HepG2 (cell line): ENCODE measurements around the gene TOM1L2. TPM values are rescaled to one million over a fixed set of nuclear protein-coding genes. Genes with fewer than 3 reads are reported as not detected.

Experiments used
- ATF7-NPFF ChIP-seq: sonication (generic); formaldehyde crosslinking; IDR thresholded peaks from 2 replicates; pipeline ENCODE4 v1.8.1; 2023; ENCODE audit warnings: mild to moderate bottlenecking, low read depth, missing genetic modification reagents, moderate library complexity
- CREM ChIP-seq, 2 experiments: sonication (generic) in 1 of 2; formaldehyde crosslinking in 1 of 2; IDR thresholded peaks; 2 replicates each; pipeline versions ENCODE4 v1.4.0 to v1.6.1; 2016 to 2020; ENCODE audit warnings: antibody characterized with exemption in 1 of 2, mild to moderate bottlenecking in 1 of 2, missing genetic modification reagents in 1 of 2
- FOSL2 ChIP-seq: sonication (generic); formaldehyde crosslinking; IDR thresholded peaks from 2 replicates; pipeline ENCODE4 v1.4.0; 2020; ENCODE audit warnings: missing genetic modification reagents
- GABPA ChIP-seq, 2 experiments: IDR thresholded peaks; 2 replicates each; pipeline ENCODE4 v1.6.1; 2011 to 2016; ENCODE audit warnings: low read depth in 2 of 2, low read length in 1 of 2, missing biosample characterization in 1 of 2, missing genetic modification characterization in 1 of 2
- GATA4 ChIP-seq: sonication (generic); IDR thresholded peaks from 2 replicates; pipeline ENCODE4 v1.6.1; 2016; ENCODE audit warnings: antibody characterized with exemption, low read depth, borderline replicate concordance
- NFE2L1 ChIP-seq: sonication (generic); formaldehyde crosslinking; IDR thresholded peaks from 2 replicates; pipeline ENCODE4 v1.4.0; 2020; ENCODE audit warnings: missing genetic modification reagents, mild to moderate bottlenecking, borderline replicate concordance
- NFIC ChIP-seq: IDR thresholded peaks from 2 replicates; pipeline ENCODE4 v1.6.1; 2012; ENCODE audit warnings: mild to moderate bottlenecking, low read length, inconsistent platforms
- NR3C1 ChIP-seq: sonication (generic); formaldehyde crosslinking; IDR thresholded peaks from 2 replicates; pipeline ENCODE4 v1.4.0; 2020; ENCODE audit warnings: missing genetic modification reagents
- REPIN1 ChIP-seq: sonication (generic); formaldehyde crosslinking; IDR thresholded peaks from 2 replicates; pipeline ENCODE4 v1.8.0; 2022; ENCODE audit warnings: missing genetic modification reagents, low read depth, mild to moderate bottlenecking, borderline replicate concordance
- SALL1 ChIP-seq: sonication (generic); formaldehyde crosslinking; IDR thresholded peaks from 2 replicates; pipeline ENCODE4 v1.8.0; 2022; ENCODE audit warnings: mild to moderate bottlenecking, missing genetic modification reagents
- TSC22D2 ChIP-seq: sonication (generic); formaldehyde crosslinking; IDR thresholded peaks from 2 replicates; pipeline ENCODE4 v1.5.1; 2020; ENCODE audit warnings: missing genetic modification reagents, mild to moderate bottlenecking, borderline replicate concordance
- ZFX ChIP-seq: sonication (generic); formaldehyde crosslinking; IDR thresholded peaks from 2 replicates; pipeline ENCODE4 v1.4.0; 2020; ENCODE audit warnings: mild to moderate bottlenecking, low read depth, missing genetic modification reagents, moderate library complexity
- ZFY ChIP-seq: sonication (generic); formaldehyde crosslinking; IDR thresholded peaks from 2 replicates; pipeline ENCODE4 v1.4.0; 2020; ENCODE audit warnings: missing genetic modification reagents
- ZMYM3 ChIP-seq: sonication (generic); formaldehyde crosslinking; IDR thresholded peaks from 2 replicates; pipeline ENCODE4 v1.5.1; 2020; ENCODE audit warnings: mild to moderate bottlenecking, missing genetic modification reagents
- ZMYM4 ChIP-seq: sonication (generic); formaldehyde crosslinking; IDR thresholded peaks from 2 replicates; pipeline ENCODE4 v1.8.1; 2023; ENCODE audit warnings: mild to moderate bottlenecking, missing genetic modification reagents
- ZNF280B ChIP-seq: sonication (generic); formaldehyde crosslinking; IDR thresholded peaks from 2 replicates; pipeline ENCODE4 v1.5.0; 2020; ENCODE audit warnings: missing genetic modification reagents, mild to moderate bottlenecking, borderline replicate concordance
- ZNF501 ChIP-seq: sonication (generic); formaldehyde crosslinking; IDR thresholded peaks from 2 replicates; pipeline ENCODE4 v1.5.1; 2020; ENCODE audit warnings: mild to moderate bottlenecking, moderate library complexity, missing genetic modification reagents
- ZNF652 ChIP-seq: IDR thresholded peaks from 2 replicates; pipeline ENCODE4 v1.6.1; 2016; ENCODE audit warnings: low read depth, borderline replicate concordance
- polyA plus RNA-seq, 8 experiments: library from polyadenylated mRNA; depleted of rRNA in 3 of 8; stranded (reverse) in 7 of 8; unstranded in 1 of 8; fragments of >200 nt; fragmentation: Illumina TruSeq in 4 of 8; extraction: Trizol in 4 of 8; gene quantifications; 2 replicates each; pipeline versions ENCODE4 v1.2.1 to v1.2.3, GENCODE V29; 2011 to 2016; ENCODE audit warnings: low read depth in 4 of 8, missing spikeins in 1 of 8, mixed read lengths in 1 of 8; ENCODE audit not compliant: insufficient read depth in 1 of 8
- total RNA-seq, 5 experiments: library from RNA; depleted of rRNA; stranded (reverse); fragments of >200 nt; fragmentation: Illumina TruSeq; extraction: Trizol; gene quantifications; 2 replicates each; pipeline ENCODE4 v1.2.3, GENCODE V29; 2016; ENCODE audit warnings: low read depth in 1 of 5
- TF ChIP-seq, protein P1 (sequence below): IDR thresholded peaks from 2 replicates; pipeline ENCODE4 v1.4.0; 2020; ENCODE audit warnings: mild to moderate bottlenecking, missing genetic modification reagents
- TF ChIP-seq, protein P2 (sequence below): IDR thresholded peaks from 2 replicates; pipeline ENCODE4 v1.6.1; 2016; ENCODE audit warnings: mild to moderate bottlenecking
- TF ChIP-seq, protein P3 (sequence below), 2 experiments: sonication (generic) in 1 of 2; formaldehyde crosslinking in 1 of 2; IDR thresholded peaks; 2 replicates each; pipeline versions ENCODE4 v1.4.0 to v1.6.1; 2018 to 2020; ENCODE audit warnings: missing genetic modification reagents in 2 of 2, borderline replicate concordance in 1 of 2, low read depth in 1 of 2, mild to moderate bottlenecking in 1 of 2, missing biosample characterization in 1 of 2

Gene TOM1L2
- total and polyA plus RNA-seq, 2 of the 13 experiments (the other 11 are each of a cell fraction or from before 2014, with no cell fraction given) = 4.7 to 7.4 TPM

- TF ChIP-seq, protein P1, sequence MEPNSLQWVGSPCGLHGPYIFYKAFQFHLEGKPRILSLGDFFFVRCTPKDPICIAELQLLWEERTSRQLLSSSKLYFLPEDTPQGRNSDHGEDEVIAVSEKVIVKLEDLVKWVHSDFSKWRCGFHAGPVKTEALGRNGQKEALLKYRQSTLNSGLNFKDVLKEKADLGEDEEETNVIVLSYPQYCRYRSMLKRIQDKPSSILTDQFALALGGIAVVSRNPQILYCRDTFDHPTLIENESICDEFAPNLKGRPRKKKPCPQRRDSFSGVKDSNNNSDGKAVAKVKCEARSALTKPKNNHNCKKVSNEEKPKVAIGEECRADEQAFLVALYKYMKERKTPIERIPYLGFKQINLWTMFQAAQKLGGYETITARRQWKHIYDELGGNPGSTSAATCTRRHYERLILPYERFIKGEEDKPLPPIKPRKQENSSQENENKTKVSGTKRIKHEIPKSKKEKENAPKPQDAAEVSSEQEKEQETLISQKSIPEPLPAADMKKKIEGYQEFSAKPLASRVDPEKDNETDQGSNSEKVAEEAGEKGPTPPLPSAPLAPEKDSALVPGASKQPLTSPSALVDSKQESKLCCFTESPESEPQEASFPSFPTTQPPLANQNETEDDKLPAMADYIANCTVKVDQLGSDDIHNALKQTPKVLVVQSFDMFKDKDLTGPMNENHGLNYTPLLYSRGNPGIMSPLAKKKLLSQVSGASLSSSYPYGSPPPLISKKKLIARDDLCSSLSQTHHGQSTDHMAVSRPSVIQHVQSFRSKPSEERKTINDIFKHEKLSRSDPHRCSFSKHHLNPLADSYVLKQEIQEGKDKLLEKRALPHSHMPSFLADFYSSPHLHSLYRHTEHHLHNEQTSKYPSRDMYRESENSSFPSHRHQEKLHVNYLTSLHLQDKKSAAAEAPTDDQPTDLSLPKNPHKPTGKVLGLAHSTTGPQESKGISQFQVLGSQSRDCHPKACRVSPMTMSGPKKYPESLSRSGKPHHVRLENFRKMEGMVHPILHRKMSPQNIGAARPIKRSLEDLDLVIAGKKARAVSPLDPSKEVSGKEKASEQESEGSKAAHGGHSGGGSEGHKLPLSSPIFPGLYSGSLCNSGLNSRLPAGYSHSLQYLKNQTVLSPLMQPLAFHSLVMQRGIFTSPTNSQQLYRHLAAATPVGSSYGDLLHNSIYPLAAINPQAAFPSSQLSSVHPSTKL (CRISPR knock-in tag) = peak; percentile 66
- TF ChIP-seq CREM (IDR thresholded peaks at IDR 0.05) (peak; percentile 60; the same call in 1 of the 2 replicates), CREM (CRISPR knock-in tag; IDR thresholded peaks at IDR 0.05) (no peak), FOSL2 (CRISPR knock-in tag) (0 out of 2 replicates have a peak, but pooled peaks have one; percentile 6), ZFY (peak; percentile 33; the same call in 1 of the 2 replicates), TSC22D2 (no peak), NR3C1 (CRISPR knock-in tag) (no peak), GABPA (IDR thresholded peaks at IDR 0.05; ENCODE audit: low read depth, low read length) (no peak), GABPA (CRISPR knock-in tag; IDR thresholded peaks at IDR 0.05; ENCODE audit: low read depth) (no peak), ZMYM3 (CRISPR knock-in tag) (0 out of 2 replicates have a peak, but pooled peaks have one; percentile 32), SALL1 (CRISPR knock-in tag) (peak; percentile 27; the same call in 1 of the 2 replicates), ZFX (CRISPR knock-in tag) (0 out of 2 replicates have a peak, but pooled peaks have one; percentile 27), ZMYM4 (CRISPR knock-in tag) (0 out of 2 replicates have a peak, but pooled peaks have one; percentile 16), ZNF652 (CRISPR knock-in tag) (peak; percentile 97), NFIC (peak; percentile 49; the same call in 1 of the 2 replicates), REPIN1 (CRISPR knock-in tag) (peak; percentile 22; the same call in 1 of the 2 replicates), ZNF501 (CRISPR knock-in tag) (no peak), GATA4 (peak; percentile 76; the same call in 1 of the 2 replicates), NFE2L1 (CRISPR knock-in tag) (no peak), ZNF280B (CRISPR knock-in tag) (no peak), ATF7-NPFF (CRISPR knock-in tag) (no peak)
- TF ChIP-seq, protein P2, sequence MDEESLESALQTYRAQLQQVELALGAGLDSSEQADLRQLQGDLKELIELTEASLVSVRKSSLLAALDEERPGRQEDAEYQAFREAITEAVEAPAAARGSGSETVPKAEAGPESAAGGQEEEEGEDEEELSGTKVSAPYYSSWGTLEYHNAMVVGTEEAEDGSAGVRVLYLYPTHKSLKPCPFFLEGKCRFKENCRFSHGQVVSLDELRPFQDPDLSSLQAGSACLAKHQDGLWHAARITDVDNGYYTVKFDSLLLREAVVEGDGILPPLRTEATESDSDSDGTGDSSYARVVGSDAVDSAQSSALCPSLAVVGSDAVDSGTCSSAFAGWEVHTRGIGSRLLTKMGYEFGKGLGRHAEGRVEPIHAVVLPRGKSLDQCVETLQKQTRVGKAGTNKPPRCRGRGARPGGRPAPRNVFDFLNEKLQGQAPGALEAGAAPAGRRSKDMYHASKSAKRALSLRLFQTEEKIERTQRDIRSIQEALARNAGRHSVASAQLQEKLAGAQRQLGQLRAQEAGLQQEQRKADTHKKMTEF = peak; percentile 39; the same call in 1 of the 2 replicates
- TF ChIP-seq, protein P3, sequence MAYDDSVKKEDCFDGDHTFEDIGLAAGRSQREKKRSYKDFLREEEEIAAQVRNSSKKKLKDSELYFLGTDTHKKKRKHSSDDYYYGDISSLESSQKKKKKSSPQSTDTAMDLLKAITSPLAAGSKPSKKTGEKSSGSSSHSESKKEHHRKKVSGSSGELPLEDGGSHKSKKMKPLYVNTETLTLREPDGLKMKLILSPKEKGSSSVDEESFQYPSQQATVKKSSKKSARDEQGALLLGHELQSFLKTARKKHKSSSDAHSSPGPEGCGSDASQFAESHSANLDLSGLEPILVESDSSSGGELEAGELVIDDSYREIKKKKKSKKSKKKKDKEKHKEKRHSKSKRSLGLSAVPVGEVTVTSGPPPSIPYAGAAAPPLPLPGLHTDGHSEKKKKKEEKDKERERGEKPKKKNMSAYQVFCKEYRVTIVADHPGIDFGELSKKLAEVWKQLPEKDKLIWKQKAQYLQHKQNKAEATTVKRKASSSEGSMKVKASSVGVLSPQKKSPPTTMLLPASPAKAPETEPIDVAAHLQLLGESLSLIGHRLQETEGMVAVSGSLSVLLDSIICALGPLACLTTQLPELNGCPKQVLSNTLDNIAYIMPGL (CRISPR knock-in tag; IDR thresholded peaks at IDR 0.05; ENCODE audit: borderline replicate concordance in 1 of 2, low read depth in 1 of 2) = 0 out of 4 replicates have a peak, but pooled peaks of 1 of the 2 experiments have one; percentile 5
These were observed 45.8 kb upstream of the TOM1L2 start (continued) for GRCh38 chr17:18017958-18018357.
